Astrocyte of the hippocampus (primary cell): ENCODE measurements around the gene GPAT2.
"Not testable (repeated sequence)": the region's sequence is repeated elsewhere in the genome, so short reads cannot be mapped to it uniquely, and the experiment has no call there.

Source experiments
- DNase-seq: peaks from one replicate; pipeline ENCODE4 v3.0.0; 2011; ENCODE audit warnings: low read depth, low spot score

Gene GPAT2

GRCh38 chr2:96064760-96065159, 30.0 kb upstream of the GPAT2 start:
- DNase-seq = not testable (repeated sequence)

- not testable (repeated sequence) for DNase-seq
Observed at GRCh38 chr2:96064047-96064675, 29.4 kb upstream of the GPAT2 start.

- peak; percentile 60 for DNase-seq
Observed at GRCh38 chr2:96063116-96063899, 28.6 kb upstream of the GPAT2 start.

- DNase-seq = not testable (repeated sequence)
Observed at GRCh38 chr2:96062483-96062882, 27.8 kb upstream of the GPAT2 start.

GRCh38 chr2:96061901-96062300, 27.2 kb upstream of the GPAT2 start:
- DNase-seq = not testable (repeated sequence)

- DNase-seq = not testable (repeated sequence)
Observed at GRCh38 chr2:96061197-96061817, 26.6 kb upstream of the GPAT2 start.

- not testable (repeated sequence) for DNase-seq
Observed at GRCh38 chr2:96060325-96060724, 25.6 kb upstream of the GPAT2 start.

GRCh38 chr2:96059443-96059842, 24.7 kb upstream of the GPAT2 start:
- DNase-seq = not testable (repeated sequence)

GRCh38 chr2:96055830-96056229, 21.1 kb upstream of the GPAT2 start:
- not testable (repeated sequence) for DNase-seq

GRCh38 chr2:96054537-96054936, 19.8 kb upstream of the GPAT2 start:
- not testable (repeated sequence) for DNase-seq

GRCh38 chr2:96053385-96053784, 18.7 kb upstream of the GPAT2 start:
- not testable (repeated sequence) for DNase-seq

GRCh38 chr2:96052632-96053031, 17.9 kb upstream of the GPAT2 start:
- DNase-seq = not testable (repeated sequence)

GRCh38 chr2:96049917-96050262, 15.2 kb upstream of the GPAT2 start:
- DNase-seq = not testable (repeated sequence)

GRCh38 chr2:96049049-96049916, 14.6 kb upstream of the GPAT2 start:
- DNase-seq = not testable (repeated sequence)

- not testable (repeated sequence) for DNase-seq
Observed at GRCh38 chr2:96035554-96035953, 838 bp upstream of the GPAT2 start.

GRCh38 chr2:96033997-96034396, 719 bp downstream of the GPAT2 start:
- DNase-seq = not testable (repeated sequence)

- DNase-seq = not testable (repeated sequence)
Observed at GRCh38 chr2:96027725-96028325, 6.9 kb downstream of the GPAT2 start.

GRCh38 chr2:96025755-96026154, 9.0 kb downstream of the GPAT2 start:
- not testable (repeated sequence) for DNase-seq

GRCh38 chr2:96025194-96025492, 9.6 kb downstream of the GPAT2 start:
- no peak for DNase-seq

GRCh38 chr2:96024336-96025193, 10.2 kb downstream of the GPAT2 start:
- no peak for DNase-seq
